ENCODE measurements around the gene LCA5.
A peak's percentile ranks its signal among the peaks of the same experiment; 100 is the strongest.

LCA5 gene

GRCh38 chr6:79574630-79575225 is 37.5 kb upstream of the LCA5 start:
- Histone ChIP-seq H3K4me2 (ENCODE audit: low read length) (no peak overlapping the region), H3K27me3 (ENCODE audit: low read depth, low read length) (no peaks in the 10 kb centered on the region), H3K79me2 (ENCODE audit: low read length) (no peaks in the 10 kb centered on the region), H4K20me1 (ENCODE audit: insufficient read depth, low read length) (no peaks in the 10 kb centered on the region), H3K4me3 (ENCODE audit: low read length) (no peak overlapping the region), H3K4me1 (ENCODE audit: low read length) (peaks cover 4% of the 10 kb centered on the region; the same call in 1 of the 2 replicates), H2AFZ (ENCODE audit: low read depth, low read length) (no peak overlapping the region), H3K9me3 (ENCODE audit: insufficient read depth, low read length) (no peaks in the 10 kb centered on the region), H3K36me3 (replicated peaks; ENCODE audit: low read depth, low read length) (no peaks in the 10 kb centered on the region), H3K27ac (ENCODE audit: low read length) (no peak overlapping the region), H3K9ac (ENCODE audit: low read length) (no peak overlapping the region)
- no peak for TF ChIP-seq CTCF (IDR thresholded peaks at IDR 0.05; ENCODE audit: low read depth, low read length)

GRCh38 chr6:79574174-79574573 is 36.9 kb upstream of the LCA5 start:
- Histone ChIP-seq H3K9ac (ENCODE audit: low read length) (no peak overlapping the region), H3K36me3 (replicated peaks; ENCODE audit: low read depth, low read length) (no peaks in the 10 kb centered on the region), H3K27ac (ENCODE audit: low read length) (no peak overlapping the region)

GRCh38 chr6:79571030-79571367 is 33.8 kb upstream of the LCA5 start:
- Histone ChIP-seq H3K4me1 (ENCODE audit: low read length) (peaks cover 4% of the 10 kb centered on the region; the same call in 1 of the 2 replicates), H4K20me1 (ENCODE audit: insufficient read depth, low read length) (no peaks in the 10 kb centered on the region), H3K9me3 (ENCODE audit: insufficient read depth, low read length) (no peaks in the 10 kb centered on the region), H3K27ac (ENCODE audit: low read length) (no peak overlapping the region), H3K79me2 (ENCODE audit: low read length) (no peaks in the 10 kb centered on the region), H3K27me3 (ENCODE audit: low read depth, low read length) (no peaks in the 10 kb centered on the region), H3K36me3 (replicated peaks; ENCODE audit: low read depth, low read length) (no peaks in the 10 kb centered on the region), H3K4me2 (ENCODE audit: low read length) (peak overlapping the region; percentile 65), H3K4me3 (ENCODE audit: low read length) (peak overlapping the region; percentile 66), H3K9ac (ENCODE audit: low read length) (no peak overlapping the region), H2AFZ (ENCODE audit: low read depth, low read length) (peak overlapping the region; percentile 73; the same call in 1 of the 2 replicates)
- TF ChIP-seq EZH2phosphoT487 (IDR thresholded peaks at IDR 0.05; ENCODE audit: low read depth) (no peak), CTCF (IDR thresholded peaks at IDR 0.05; ENCODE audit: low read depth, low read length) (no peak)

More at GRCh38 chr6:79574174-79574573, 36.9 kb upstream of the LCA5 start:
- H2AFZ ChIP-seq (ENCODE audit: low read depth, low read length): no peak overlapping the region
- peaks cover 4% of the 10 kb centered on the region; the same call in 1 of the 2 replicates for H3K4me1 ChIP-seq (ENCODE audit: low read length)
- H3K4me2 ChIP-seq (ENCODE audit: low read length): no peak overlapping the region
- TF ChIP-seq CTCF (IDR thresholded peaks at IDR 0.05; ENCODE audit: low read depth, low read length): no peak
- no peak for TF ChIP-seq EZH2phosphoT487 (IDR thresholded peaks at IDR 0.05; ENCODE audit: low read depth)
- H3K4me3 ChIP-seq (ENCODE audit: low read length): no peak overlapping the region
- no peaks in the 10 kb centered on the region for H4K20me1 ChIP-seq (ENCODE audit: insufficient read depth, low read length)
- no peaks in the 10 kb centered on the region for H3K27me3 ChIP-seq (ENCODE audit: low read depth, low read length)
- H3K79me2 ChIP-seq (ENCODE audit: low read length): no peaks in the 10 kb centered on the region
- no peaks in the 10 kb centered on the region for H3K9me3 ChIP-seq (ENCODE audit: insufficient read depth, low read length)

GRCh38 chr6:79570129-79571029 is 33.1 kb upstream of the LCA5 start:
- H3K9ac ChIP-seq (ENCODE audit: low read length): no peak overlapping the region
- H3K4me2 ChIP-seq (ENCODE audit: low read length): peak overlapping the region; percentile 65
- no peak for TF ChIP-seq EZH2phosphoT487 (IDR thresholded peaks at IDR 0.05; ENCODE audit: low read depth)
- TF ChIP-seq CTCF (IDR thresholded peaks at IDR 0.05; ENCODE audit: low read depth, low read length): peak; percentile 91
- H3K4me1 ChIP-seq (ENCODE audit: low read length): peaks cover 4% of the 10 kb centered on the region; the same call in 1 of the 2 replicates
- peak overlapping the region; percentile 73; the same call in 1 of the 2 replicates for H2AFZ ChIP-seq (ENCODE audit: low read depth, low read length)
- H3K27ac ChIP-seq (ENCODE audit: low read length): no peak overlapping the region
- no peaks in the 10 kb centered on the region for H3K27me3 ChIP-seq (ENCODE audit: low read depth, low read length)
- no peaks in the 10 kb centered on the region for H4K20me1 ChIP-seq (ENCODE audit: insufficient read depth, low read length)
- H3K9me3 ChIP-seq (ENCODE audit: insufficient read depth, low read length): no peaks in the 10 kb centered on the region
- H3K36me3 ChIP-seq (replicated peaks; ENCODE audit: low read depth, low read length): no peaks in the 10 kb centered on the region
- peak overlapping the region; percentile 66 for H3K4me3 ChIP-seq (ENCODE audit: low read length)
- H3K79me2 ChIP-seq (ENCODE audit: low read length): no peaks in the 10 kb centered on the region
